Body of pancreas (tissue), 4 donors: ENCODE results near the gene TIMM10.

Source experiments
- CTCF ChIP-seq, 7 experiments: fragments of 450-650 bp in 4 of 7; fragments of 200-600 bp in 3 of 7; sonication (generic) in 3 of 7; IDR thresholded peaks; one replicate each; pipeline ENCODE4 v1.5.1; 2016 to 2019; ENCODE audit warnings: antibody characterized with exemption in 7 of 7
- POLR2A ChIP-seq, 3 donors: fragments of 450-650 bp; IDR thresholded peaks; one replicate each; pipeline ENCODE4 v1.6.1; 2016; ENCODE audit warnings: antibody characterized with exemption in 3 of 3, mild to moderate bottlenecking in 2 of 3

GRCh38 chr11:57516061-57516443 is 14.5 kb downstream of the TIMM10 start:
- no peak for TF ChIP-seq CTCF (IDR thresholded peaks at IDR 0.05)
- no peak for TF ChIP-seq POLR2A (IDR thresholded peaks at IDR 0.05)
